NB4 (cell line): ENCODE measurements around the gene ZNF407.

Experiments used
- POLR2A ChIP-seq: IDR thresholded peaks from 2 replicates; pipeline ENCODE4 v1.6.1; 2011; ENCODE audit warnings: mild to moderate bottlenecking; ENCODE audit not compliant: insufficient read length; ENCODE audit errors: extremely low read depth
- TF ChIP-seq, protein P1 (sequence below): IDR thresholded peaks from one replicate; pipeline ENCODE4 v1.5.1; 2012; ENCODE audit warnings: low read depth, low read length

- TF ChIP-seq, protein P1, sequence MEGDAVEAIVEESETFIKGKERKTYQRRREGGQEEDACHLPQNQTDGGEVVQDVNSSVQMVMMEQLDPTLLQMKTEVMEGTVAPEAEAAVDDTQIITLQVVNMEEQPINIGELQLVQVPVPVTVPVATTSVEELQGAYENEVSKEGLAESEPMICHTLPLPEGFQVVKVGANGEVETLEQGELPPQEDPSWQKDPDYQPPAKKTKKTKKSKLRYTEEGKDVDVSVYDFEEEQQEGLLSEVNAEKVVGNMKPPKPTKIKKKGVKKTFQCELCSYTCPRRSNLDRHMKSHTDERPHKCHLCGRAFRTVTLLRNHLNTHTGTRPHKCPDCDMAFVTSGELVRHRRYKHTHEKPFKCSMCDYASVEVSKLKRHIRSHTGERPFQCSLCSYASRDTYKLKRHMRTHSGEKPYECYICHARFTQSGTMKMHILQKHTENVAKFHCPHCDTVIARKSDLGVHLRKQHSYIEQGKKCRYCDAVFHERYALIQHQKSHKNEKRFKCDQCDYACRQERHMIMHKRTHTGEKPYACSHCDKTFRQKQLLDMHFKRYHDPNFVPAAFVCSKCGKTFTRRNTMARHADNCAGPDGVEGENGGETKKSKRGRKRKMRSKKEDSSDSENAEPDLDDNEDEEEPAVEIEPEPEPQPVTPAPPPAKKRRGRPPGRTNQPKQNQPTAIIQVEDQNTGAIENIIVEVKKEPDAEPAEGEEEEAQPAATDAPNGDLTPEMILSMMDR: no peak
- TF ChIP-seq POLR2A: no peak
These were observed 18.8 kb downstream of the ZNF407 start for GRCh38 chr18:74616494-74616893.
